K562 (cell line): ENCODE data around the gene GPR152. TPM values are rescaled to one million over a fixed set of nuclear protein-coding genes. Genes with fewer than 3 reads are reported as not detected.

Experiments
- ATF4 ChIP-seq: fragments of 450-650 bp; formaldehyde crosslinking; IDR thresholded peaks from 2 replicates; pipeline ENCODE4 v1.4.0; 2022; ENCODE audit warnings: mild to moderate bottlenecking, moderate library complexity
- CEBPG ChIP-seq, 3 experiments: fragments of 200-800 bp in 1 of 3; sonication (Bioruptor generic) in 1 of 3; sonication (generic) in 1 of 3; formaldehyde crosslinking in 1 of 3; IDR thresholded peaks in 2 of 3; conservative IDR thresholded peaks in 1 of 3; 2 replicates each; pipeline versions ENCODE4 v1.6.1 to v1.8.0; 2016 to 2022; ENCODE audit warnings: missing compliant biosample characterization in 2 of 3, missing genetic modification characterization in 2 of 3, mild to moderate bottlenecking in 1 of 3, missing genetic modification reagents in 1 of 3
- CREB5 ChIP-seq: fragments of 250-450 bp; sonication (Bioruptor Pico); IDR thresholded peaks from 2 replicates; pipeline ENCODE4 v1.5.0; 2020; ENCODE audit warnings: mild to moderate bottlenecking
- HNRNPH1 ChIP-seq: fragments of 200-400 bp; formaldehyde crosslinking; optimal IDR thresholded peaks from 2 replicates; pipeline ENCODE3; 2017; ENCODE audit warnings: low read depth, mild to moderate bottlenecking, low read length, moderate library complexity
- ILK ChIP-seq: fragments of 450-650 bp; IDR thresholded peaks from 2 replicates; pipeline ENCODE4 v1.6.1; 2016; ENCODE audit warnings: missing genetic modification characterization, low read depth, mild to moderate bottlenecking, missing compliant biosample characterization, moderate library complexity, borderline replicate concordance
- PBX2 ChIP-seq, 2 experiments: IDR thresholded peaks in 1 of 2; conservative IDR thresholded peaks in 1 of 2; 2 replicates each; pipeline ENCODE4 v1.6.1; 2016; ENCODE audit warnings: low read depth in 2 of 2, mild to moderate bottlenecking in 1 of 2, missing compliant biosample characterization in 1 of 2, missing genetic modification characterization in 1 of 2, moderate library complexity in 1 of 2
- THRB ChIP-seq: fragments of 450-650 bp; formaldehyde crosslinking; conservative IDR thresholded peaks from 2 replicates; pipeline ENCODE4 v1.4.0; 2022; ENCODE audit warnings: mild to moderate bottlenecking, missing genetic modification characterization
- ZNF695 ChIP-seq: fragments of 450-650 bp; formaldehyde crosslinking; IDR thresholded peaks from 2 replicates; pipeline ENCODE4 v1.4.0; 2020; ENCODE audit warnings: mild to moderate bottlenecking, moderate library complexity
- ZNF778 ChIP-seq: fragments of 450-650 bp; formaldehyde crosslinking; IDR thresholded peaks from 2 replicates; pipeline ENCODE4 v1.4.0; 2020; ENCODE audit warnings: mild to moderate bottlenecking, moderate library complexity
- ZNF830 ChIP-seq: fragments of 250-450 bp; sonication (Bioruptor Pico); IDR thresholded peaks from 2 replicates; pipeline ENCODE4 v1.5.0; 2021; ENCODE audit warnings: mild to moderate bottlenecking
- polyA plus RNA-seq, 8 experiments: library from polyadenylated mRNA; depleted of rRNA in 4 of 8; stranded (reverse) in 5 of 8; unstranded in 3 of 8; fragments of >200 nt; fragmentation: Nextera tagmentation in 2 of 8; fragmentation: Illumina TruSeq in 1 of 8; extraction: Ambion mirVana in 2 of 8; extraction: Trizol in 1 of 8; gene quantifications; 2 replicates each; pipeline versions ENCODE4 v1.2.1 to v1.2.3, GENCODE V29; 2011 to 2014; ENCODE audit warnings: inconsistent platforms in 1 of 8, missing spikeins in 1 of 8
- total RNA-seq, 7 experiments: library from RNA; depleted of rRNA in 6 of 7; stranded (reverse); fragments of >200 nt in 6 of 7; fragmentation: Illumina TruSeq in 2 of 7; extraction: Trizol in 2 of 7; gene quantifications; 2 replicates each; pipeline versions ENCODE4 v1.2.1 to v1.2.3, GENCODE V29; 2011 to 2021; ENCODE audit warnings: low replicate concordance in 1 of 7

Gene GPR152
- total and polyA plus RNA-seq, 9 of the 15 experiments (the other 6 are each of a cell fraction or from before 2014, with no cell fraction given), result not detected

- TF ChIP-seq ZNF830 (no peak), CEBPG (CRISPR knock-in tag; IDR thresholded peaks at IDR 0.05) (no peak), CEBPG (tag; conservative IDR thresholded peaks at IDR 0.05 in 1 of 2, IDR thresholded peaks at IDR 0.05 in 1 of 2) (no peak), PBX2 (CRISPR knock-in tag; IDR thresholded peaks at IDR 0.05; ENCODE audit: low read depth) (no peak), PBX2 (tag; conservative IDR thresholded peaks at IDR 0.05; ENCODE audit: low read depth) (0 out of 2 replicates have a peak, but pooled peaks have one; percentile 13), ATF4 (CRISPR knock-in tag) (no peak), THRB (CRISPR knock-in tag) (no peak), HNRNPH1 (no peak), CREB5 (CRISPR knock-in tag) (no peak), ZNF695 (CRISPR knock-in tag) (no peak), ZNF778 (CRISPR knock-in tag) (no peak), ILK (no peak)
Measured at GRCh38 chr11:67452141-67452952, at the start of gene GPR152 (continued).
